Measurements from ENCODE around the gene MAP3K14. TPM values are rescaled to one million over a fixed set of nuclear protein-coding genes. Genes with fewer than 3 reads are reported as not detected.

The MAP3K14 gene
- total RNA-seq, 1 donor from 2014 or later = 8.7 TPM

GRCh38 chr17:45238155-45238774 is 78.6 kb downstream of the MAP3K14 start:
- no peak for DNase-seq (ENCODE audit: low spot score)

- DNase-seq (ENCODE audit: low spot score) = no peak
These were observed 79.1 kb downstream of the MAP3K14 start for GRCh38 chr17:45237686-45238085.

GRCh38 chr17:45236282-45236606 is 80.6 kb downstream of the MAP3K14 start:
- no peak for DNase-seq (ENCODE audit: low spot score)

- no peak for DNase-seq (ENCODE audit: low spot score)
These were observed 81.2 kb downstream of the MAP3K14 start for GRCh38 chr17:45235416-45236281.

GRCh38 chr17:45234641-45235415 is 82.0 kb downstream of the MAP3K14 start:
- no peak for DNase-seq (ENCODE audit: low spot score)

GRCh38 chr17:45233423-45233924 is 83.3 kb downstream of the MAP3K14 start:
- DNase-seq (ENCODE audit: low spot score) = no peak

- DNase-seq (ENCODE audit: low spot score) = no peak
These were observed 84.1 kb downstream of the MAP3K14 start for GRCh38 chr17:45232514-45233422.

- DNase-seq (ENCODE audit: low spot score) = no peak
These were observed 85.2 kb downstream of the MAP3K14 start for GRCh38 chr17:45231481-45232116.

- no peak for DNase-seq (ENCODE audit: low spot score)
These were observed 85.9 kb downstream of the MAP3K14 start for GRCh38 chr17:45230787-45231480.

- DNase-seq (ENCODE audit: low spot score) = no peak
These were observed 86.4 kb downstream of the MAP3K14 start for GRCh38 chr17:45230410-45230786.

- DNase-seq (ENCODE audit: low spot score) = no peak
These were observed 87.0 kb downstream of the MAP3K14 start for GRCh38 chr17:45229681-45230409.

- DNase-seq (ENCODE audit: low spot score) = peak; percentile 95
These were observed 87.9 kb downstream of the MAP3K14 start for GRCh38 chr17:45228763-45229539.

- no peak for DNase-seq (ENCODE audit: low spot score)
These were observed 88.7 kb downstream of the MAP3K14 start for GRCh38 chr17:45227926-45228762.

- DNase-seq (ENCODE audit: low spot score) = no peak
These were observed 89.5 kb downstream of the MAP3K14 start for GRCh38 chr17:45227101-45227925.

- no peak for DNase-seq (ENCODE audit: low spot score)
These were observed 90.2 kb downstream of the MAP3K14 start for GRCh38 chr17:45226576-45226975.

- no peak for DNase-seq (ENCODE audit: low spot score)
These were observed 90.8 kb downstream of the MAP3K14 start for GRCh38 chr17:45225964-45226530.
